ENCODE measurements around the gene NCAM1. TPM values are rescaled to one million over a fixed set of nuclear protein-coding genes. Genes with fewer than 3 reads are reported as not detected.

Gene NCAM1
- total RNA-seq, 1 donor from 2014 or later: 76.7 TPM

DNA sequence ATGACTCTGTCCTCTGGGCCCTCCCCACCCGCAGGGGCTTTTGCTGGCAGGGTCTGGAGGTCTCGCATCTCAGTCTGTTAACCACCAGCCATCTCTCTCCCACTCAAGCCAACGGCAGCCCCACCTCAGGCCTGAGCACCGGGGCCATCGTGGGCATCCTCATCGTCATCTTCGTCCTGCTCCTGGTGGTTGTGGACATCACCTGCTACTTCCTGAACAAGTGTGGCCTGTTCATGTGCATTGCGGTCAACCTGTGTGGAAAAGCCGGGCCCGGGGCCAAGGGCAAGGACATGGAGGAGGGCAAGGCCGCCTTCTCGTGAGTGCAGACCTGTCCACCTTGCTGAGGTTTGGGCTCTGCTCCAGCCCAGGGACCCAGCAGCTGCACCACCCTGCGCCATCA, 308.9 kb downstream of the NCAM1 start:
- H3K36me3 Mint-ChIP-seq (ENCODE audit: low read depth): peaks cover 3% of the 10 kb centered on the region
- H3K27me3 Mint-ChIP-seq (ENCODE audit: low read depth): no peaks in the 10 kb centered on the region

GRCh38 chr11:113271551-113272245, 310.5 kb downstream of the NCAM1 start:
- Mint-ChIP-seq H3K4me1 (peaks cover 27% of the 10 kb centered on the region), H3K4me3 (no peak overlapping the region), H3K9me3 (no peaks in the 10 kb centered on the region), H3K36me3 (ENCODE audit: low read depth) (peaks cover 8% of the 10 kb centered on the region), H3K27me3 (ENCODE audit: low read depth) (no peaks in the 10 kb centered on the region), H3K27ac (ENCODE audit: unreplicated experiment) (no peak overlapping the region)
- no peak for DNase-seq (ENCODE audit: low read depth, low spot score)
- TF ChIP-seq, protein P1, sequence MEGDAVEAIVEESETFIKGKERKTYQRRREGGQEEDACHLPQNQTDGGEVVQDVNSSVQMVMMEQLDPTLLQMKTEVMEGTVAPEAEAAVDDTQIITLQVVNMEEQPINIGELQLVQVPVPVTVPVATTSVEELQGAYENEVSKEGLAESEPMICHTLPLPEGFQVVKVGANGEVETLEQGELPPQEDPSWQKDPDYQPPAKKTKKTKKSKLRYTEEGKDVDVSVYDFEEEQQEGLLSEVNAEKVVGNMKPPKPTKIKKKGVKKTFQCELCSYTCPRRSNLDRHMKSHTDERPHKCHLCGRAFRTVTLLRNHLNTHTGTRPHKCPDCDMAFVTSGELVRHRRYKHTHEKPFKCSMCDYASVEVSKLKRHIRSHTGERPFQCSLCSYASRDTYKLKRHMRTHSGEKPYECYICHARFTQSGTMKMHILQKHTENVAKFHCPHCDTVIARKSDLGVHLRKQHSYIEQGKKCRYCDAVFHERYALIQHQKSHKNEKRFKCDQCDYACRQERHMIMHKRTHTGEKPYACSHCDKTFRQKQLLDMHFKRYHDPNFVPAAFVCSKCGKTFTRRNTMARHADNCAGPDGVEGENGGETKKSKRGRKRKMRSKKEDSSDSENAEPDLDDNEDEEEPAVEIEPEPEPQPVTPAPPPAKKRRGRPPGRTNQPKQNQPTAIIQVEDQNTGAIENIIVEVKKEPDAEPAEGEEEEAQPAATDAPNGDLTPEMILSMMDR (conservative IDR thresholded peaks at IDR 0.05): no peak

More for the DNA sequence above, 308.9 kb downstream of the NCAM1 start:
- Mint-ChIP-seq H3K9me3 (no peaks in the 10 kb centered on the region), H3K27ac (ENCODE audit: unreplicated experiment) (no peak overlapping the region), H3K4me1 (peaks cover 16% of the 10 kb centered on the region), H3K4me3 (no peak overlapping the region)
- no peak for DNase-seq (ENCODE audit: low read depth, low spot score)
- TF ChIP-seq, protein P1 (conservative IDR thresholded peaks at IDR 0.05): no peak

DNA sequence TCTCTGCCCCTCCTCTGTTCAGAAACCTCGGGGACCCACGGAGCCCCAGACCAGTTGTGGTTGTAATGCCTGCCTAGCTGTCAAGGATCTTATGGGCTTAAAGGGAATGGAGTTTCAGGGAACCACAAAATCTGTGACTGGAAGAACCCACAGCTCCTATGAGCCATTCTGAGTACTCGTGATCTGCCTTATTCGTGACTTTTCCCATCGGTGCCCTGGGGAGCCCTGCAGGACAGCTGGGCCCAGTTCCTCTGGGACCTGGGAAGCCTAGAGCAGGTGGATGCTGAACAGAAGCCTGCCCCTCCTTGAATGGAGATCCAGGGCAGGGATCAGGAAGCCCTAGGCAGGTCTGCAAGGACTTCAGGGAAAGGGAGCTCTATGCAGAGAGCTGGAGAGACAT, 311.1 kb downstream of the NCAM1 start:
- TF ChIP-seq, protein P1 (conservative IDR thresholded peaks at IDR 0.05): no peak
- peaks cover 29% of the 10 kb centered on the region for H3K4me1 Mint-ChIP-seq
- peaks cover 8% of the 10 kb centered on the region for H3K36me3 Mint-ChIP-seq (ENCODE audit: low read depth)
- peak overlapping the region; percentile 73 for H3K27ac Mint-ChIP-seq (ENCODE audit: unreplicated experiment)
- no peaks in the 10 kb centered on the region for H3K9me3 Mint-ChIP-seq
- no peak overlapping the region for H3K4me3 Mint-ChIP-seq
- no peak for DNase-seq (ENCODE audit: low read depth, low spot score)
- no peaks in the 10 kb centered on the region for H3K27me3 Mint-ChIP-seq (ENCODE audit: low read depth)

DNA sequence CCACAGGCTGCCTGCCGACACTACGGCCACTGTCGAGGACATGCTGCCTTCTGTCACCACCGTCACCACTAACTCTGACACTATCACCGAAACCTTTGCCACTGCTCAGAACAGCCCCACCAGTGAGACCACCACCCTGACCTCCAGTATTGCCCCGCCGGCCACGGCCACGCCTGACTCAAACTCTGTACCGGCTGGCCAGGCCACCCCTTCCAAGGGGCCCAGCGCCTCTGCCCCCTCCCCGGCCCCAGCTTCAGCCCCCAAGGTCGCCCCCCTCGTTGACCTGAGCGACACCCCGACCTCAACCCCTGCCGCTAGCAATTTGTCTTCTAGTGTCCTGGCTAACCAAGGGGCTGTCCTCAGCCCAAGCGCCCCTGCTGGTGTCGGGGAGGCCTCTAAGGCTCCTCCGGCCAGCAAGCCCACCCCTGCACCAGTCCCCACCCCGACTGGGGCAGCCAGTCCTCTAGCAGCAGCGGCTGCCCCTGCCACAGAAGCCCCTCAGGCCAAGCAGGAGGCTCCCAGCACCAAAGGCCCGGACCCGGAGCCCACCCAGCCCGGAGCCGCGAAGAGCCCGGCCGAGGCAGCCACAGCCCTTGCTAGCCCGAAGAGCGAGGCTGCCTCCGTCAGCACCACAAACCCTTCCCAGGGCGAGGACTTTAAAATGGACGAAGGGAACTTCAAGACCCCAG, 311.9 kb downstream of the NCAM1 start:
- Mint-ChIP-seq H3K27ac (ENCODE audit: unreplicated experiment) (peak overlapping the region; percentile 73), H3K36me3 (ENCODE audit: low read depth) (peaks cover 8% of the 10 kb centered on the region), H3K9me3 (no peaks in the 10 kb centered on the region), H3K4me3 (no peak overlapping the region), H3K27me3 (ENCODE audit: low read depth) (no peaks in the 10 kb centered on the region), H3K4me1 (peaks cover 29% of the 10 kb centered on the region)
- TF ChIP-seq, protein P1 (conservative IDR thresholded peaks at IDR 0.05): no peak
- no peak for DNase-seq (ENCODE audit: low read depth, low spot score)

- Mint-ChIP-seq H3K9me3 (no peaks in the 10 kb centered on the region), H3K36me3 (ENCODE audit: low read depth) (peaks cover 8% of the 10 kb centered on the region), H3K27ac (ENCODE audit: unreplicated experiment) (no peak overlapping the region), H3K27me3 (ENCODE audit: low read depth) (no peaks in the 10 kb centered on the region), H3K4me3 (no peak overlapping the region), H3K4me1 (peaks cover 29% of the 10 kb centered on the region)
- TF ChIP-seq, protein P1 (conservative IDR thresholded peaks at IDR 0.05): no peak
- no peak for DNase-seq (ENCODE audit: low read depth, low spot score)
Observed at GRCh38 chr11:113273720-113274119, 312.5 kb downstream of the NCAM1 start.

All from neural crest cell (in vitro differentiated cells).